Endothelial cell (in vitro differentiated cells): ENCODE results near the gene WDR37. TPM values are rescaled to one million over a fixed set of nuclear protein-coding genes. Genes with fewer than 3 reads are reported as not detected.

Experiments
- DNase-seq: peaks from one replicate; pipeline ENCODE4 v3.0.0; 2021; ENCODE audit warnings: low spot score
- H3K27ac Mint-ChIP-seq: one replicate; pipeline ENCODE4 v1.8.0; 2021; ENCODE audit warnings: mixed read lengths, inconsistent platforms; ENCODE audit not compliant: unreplicated experiment
- H3K27me3 Mint-ChIP-seq: one replicate; pipeline ENCODE4 v1.8.0; 2021; ENCODE audit warnings: mild to moderate bottlenecking, moderate library complexity, mixed read lengths, inconsistent platforms; ENCODE audit not compliant: unreplicated experiment
- H3K36me3 Mint-ChIP-seq: one replicate; pipeline ENCODE4 v1.8.0; 2021; ENCODE audit warnings: mild to moderate bottlenecking, low read depth, mixed read lengths, inconsistent platforms; ENCODE audit not compliant: unreplicated experiment
- H3K4me1 Mint-ChIP-seq: one replicate; pipeline ENCODE4 v1.8.0; 2021; ENCODE audit warnings: mild to moderate bottlenecking, mixed read lengths, inconsistent platforms; ENCODE audit not compliant: unreplicated experiment
- H3K4me3 Mint-ChIP-seq: one replicate; pipeline ENCODE4 v1.8.0; 2021; ENCODE audit warnings: mild to moderate bottlenecking, mixed read lengths, inconsistent platforms; ENCODE audit not compliant: unreplicated experiment
- H3K9me3 Mint-ChIP-seq: one replicate; pipeline ENCODE4 v1.8.0; 2021; ENCODE audit warnings: mixed read lengths, inconsistent platforms; ENCODE audit not compliant: unreplicated experiment
- CTCF ChIP-seq: fragments of 200-600 bp; sonication (generic); IDR thresholded peaks from one replicate; pipeline ENCODE4 v1.5.0; 2021; ENCODE audit warnings: antibody characterized with exemption; ENCODE audit not compliant: unreplicated experiment
- total RNA-seq: library from RNA; stranded (reverse); fragmentation: NEBNext Ultra II Directional; extraction: Animal tissue kit (Norgen Biotek cat#: 25700); gene quantifications from one replicate; pipeline ENCODE4 v1.2.1, GENCODE V29; 2021; ENCODE audit not compliant: unreplicated experiment

The WDR37 gene
- total RNA-seq, 1 donor from 2014 or later: 32.6 TPM

GRCh38 chr10:1020958-1021357 lies 35.2 kb upstream of the WDR37 start:
- no peak for TF ChIP-seq CTCF
- Mint-ChIP-seq H3K27ac (no peak overlapping the region), H3K4me1 (no peaks in the 10 kb centered on the region), H3K4me3 (no peak overlapping the region), H3K36me3 (peaks cover 34% of the 10 kb centered on the region), H3K27me3 (no peaks in the 10 kb centered on the region), H3K9me3 (no peaks in the 10 kb centered on the region)
- DNase-seq: no peak

- no peak for DNase-seq
- no peaks in the 10 kb centered on the region for H3K9me3 Mint-ChIP-seq
- peak overlapping the region; percentile 5 for H3K4me3 Mint-ChIP-seq
- peaks cover 24% of the 10 kb centered on the region for H3K36me3 Mint-ChIP-seq
- no peak for TF ChIP-seq CTCF
- H3K27ac Mint-ChIP-seq: no peak overlapping the region
- H3K4me1 Mint-ChIP-seq: no peaks in the 10 kb centered on the region
- no peaks in the 10 kb centered on the region for H3K27me3 Mint-ChIP-seq
Measured at GRCh38 chr10:1022413-1022812, 33.8 kb upstream of the WDR37 start.

- H3K27ac Mint-ChIP-seq: no peak overlapping the region
- DNase-seq: no peak
- H3K9me3 Mint-ChIP-seq: no peaks in the 10 kb centered on the region
- H3K36me3 Mint-ChIP-seq: peaks cover 15% of the 10 kb centered on the region
- H3K4me1 Mint-ChIP-seq: no peaks in the 10 kb centered on the region
- TF ChIP-seq CTCF: no peak
- H3K4me3 Mint-ChIP-seq: no peak overlapping the region
- H3K27me3 Mint-ChIP-seq: no peaks in the 10 kb centered on the region
Measured at GRCh38 chr10:1024103-1024502, 32.1 kb upstream of the WDR37 start.

GRCh38 chr10:1025683-1026082 lies 30.5 kb upstream of the WDR37 start, which contains the start of gene IDI2:
TSS of gene IDI2 (minus strand) at chr10:1025859. CDS start at chr10:1024723, 1,136 bp downstream.
- no peaks in the 10 kb centered on the region for H3K9me3 Mint-ChIP-seq
- H3K4me1 Mint-ChIP-seq: no peaks in the 10 kb centered on the region
- no peak within 1 kb of the TSS for H3K4me3 Mint-ChIP-seq
- peaks cover 2% of the 10 kb centered on the region for H3K36me3 Mint-ChIP-seq
- H3K27me3 Mint-ChIP-seq: no peaks in the 10 kb centered on the region
- no peak for TF ChIP-seq CTCF
- H3K27ac Mint-ChIP-seq: no peak within 1 kb of the TSS
- no peak for DNase-seq

- no peak overlapping the region for H3K27ac Mint-ChIP-seq
- no peak for TF ChIP-seq CTCF
- DNase-seq: no peak
- no peaks in the 10 kb centered on the region for H3K27me3 Mint-ChIP-seq
- no peaks in the 10 kb centered on the region for H3K9me3 Mint-ChIP-seq
- no peaks in the 10 kb centered on the region for H3K4me1 Mint-ChIP-seq
- no peaks in the 10 kb centered on the region for H3K36me3 Mint-ChIP-seq
- no peak overlapping the region for H3K4me3 Mint-ChIP-seq
Measured at GRCh38 chr10:1026578-1026977, 29.6 kb upstream of the WDR37 start.
